H1 (cell line): ENCODE results near the gene H2BW2. TPM values are rescaled to one million over a fixed set of nuclear protein-coding genes. Genes with fewer than 3 reads are reported as not detected.

ENCODE experiments used
- BRCA1 ChIP-seq: IDR thresholded peaks from 2 replicates; pipeline ENCODE4 v1.6.1; 2012; ENCODE audit warnings: low read depth, low read length, improper control_type of control experiment
- CBX8 ChIP-seq: fragments of 300-800, 300-1000 bp; sonication (generic); IDR thresholded peaks from 2 replicates; pipeline ENCODE4 v1.7.1; 2016; ENCODE audit warnings: low read depth, low read length, borderline replicate concordance
- RFX5 ChIP-seq: IDR thresholded peaks from 2 replicates; pipeline ENCODE4 v1.6.1; 2011; ENCODE audit warnings: low read depth, low read length, improper control_type of control experiment, borderline replicate concordance
- RNF2 ChIP-seq: fragments of 200-900, 300-1000 bp; sonication (generic); IDR thresholded peaks from 2 replicates; pipeline ENCODE4 v1.7.1; 2016; ENCODE audit warnings: borderline replicate concordance, low read depth, mild to moderate bottlenecking, antibody characterized with exemption, low read length; ENCODE audit not compliant: poor library complexity, severe bottlenecking; ENCODE audit errors: missing control alignments
- SUZ12 ChIP-seq: fragments of 200-600 bp; sonication (generic); IDR thresholded peaks from 2 replicates; pipeline ENCODE4 v1.6.1; 2012; ENCODE audit warnings: mild to moderate bottlenecking, inconsistent platforms, low read length, moderate library complexity, mixed read lengths
- TAF1 ChIP-seq: IDR thresholded peaks from 2 replicates; pipeline ENCODE4 v1.6.1; 2011; ENCODE audit warnings: mild to moderate bottlenecking, low read depth, low read length
- TBP ChIP-seq: IDR thresholded peaks from 2 replicates; pipeline ENCODE4 v1.6.1; 2011; ENCODE audit warnings: low read depth, low read length, improper control_type of control experiment
- TCF12 ChIP-seq: IDR thresholded peaks from 2 replicates; pipeline ENCODE4 v1.6.1; 2011; ENCODE audit warnings: low read depth, mild to moderate bottlenecking, low read length
- ZNF274 ChIP-seq: IDR thresholded peaks from 2 replicates; pipeline ENCODE4 v1.7.0; 2012; ENCODE audit warnings: low read length, borderline replicate concordance; ENCODE audit errors: extremely low read depth
- polyA plus RNA-seq, 7 experiments: library from polyadenylated mRNA; depleted of rRNA in 3 of 7; stranded (reverse) in 5 of 7; unstranded in 2 of 7; fragments of >200 nt in 5 of 7; fragments of 200-250 nt in 2 of 7; gene quantifications; 1 replicate in 5 of 7; 2 replicates in 1 of 7; 4 replicates in 1 of 7; pipeline versions ENCODE4 v1.2.1 to v1.2.3, GENCODE V29; 2011 to 2013; ENCODE audit warnings: missing spikeins in 2 of 7, mixed read lengths in 2 of 7
- total RNA-seq: library from RNA; stranded (reverse); fragmentation: NEBNext Ultra II Directional; extraction: Animal tissue kit (Norgen Biotek cat#: 25700); gene quantifications from 2 replicates; pipeline ENCODE4 v1.2.1, GENCODE V29; 2021
- TF ChIP-seq, protein P1 (sequence below): fragments of 300-600 bp; sonication (generic); IDR thresholded peaks from 2 replicates; pipeline ENCODE4 v1.7.1; 2012; ENCODE audit warnings: low read length, moderate library complexity, mild to moderate bottlenecking, inconsistent platforms; ENCODE audit not compliant: insufficient replicate concordance
- TF ChIP-seq, protein P2 (sequence below): IDR thresholded peaks from 2 replicates; pipeline ENCODE4 v1.6.1; 2012; ENCODE audit warnings: inconsistent platforms

H2BW2 gene
- total and polyA plus RNA-seq, 2 of the 8 experiments (the other 6 are each of a cell fraction or from before 2014, with no cell fraction given) = 0.03 TPM; not detected in 1

DNA sequence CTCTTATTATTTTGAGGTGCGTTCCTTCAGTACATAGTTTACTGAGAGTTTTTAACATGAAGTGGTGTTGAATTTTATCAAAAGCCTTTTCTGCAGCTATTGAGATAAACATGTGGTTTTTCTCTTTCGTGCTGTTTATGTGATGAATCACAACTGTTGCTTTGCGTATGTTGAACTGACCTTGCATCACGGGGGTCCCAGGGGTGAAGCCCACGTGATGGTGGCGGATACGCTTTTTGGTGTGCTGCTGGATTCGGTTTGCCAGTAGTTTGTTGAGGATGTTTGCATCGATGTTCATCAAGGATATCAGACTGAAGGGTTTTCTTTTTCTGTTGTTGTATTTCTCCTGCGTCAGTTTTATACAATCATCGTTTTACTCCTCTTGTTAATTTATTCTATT lies 21.6 kb upstream of the H2BW2 start (continued):
- TF ChIP-seq, protein P1, sequence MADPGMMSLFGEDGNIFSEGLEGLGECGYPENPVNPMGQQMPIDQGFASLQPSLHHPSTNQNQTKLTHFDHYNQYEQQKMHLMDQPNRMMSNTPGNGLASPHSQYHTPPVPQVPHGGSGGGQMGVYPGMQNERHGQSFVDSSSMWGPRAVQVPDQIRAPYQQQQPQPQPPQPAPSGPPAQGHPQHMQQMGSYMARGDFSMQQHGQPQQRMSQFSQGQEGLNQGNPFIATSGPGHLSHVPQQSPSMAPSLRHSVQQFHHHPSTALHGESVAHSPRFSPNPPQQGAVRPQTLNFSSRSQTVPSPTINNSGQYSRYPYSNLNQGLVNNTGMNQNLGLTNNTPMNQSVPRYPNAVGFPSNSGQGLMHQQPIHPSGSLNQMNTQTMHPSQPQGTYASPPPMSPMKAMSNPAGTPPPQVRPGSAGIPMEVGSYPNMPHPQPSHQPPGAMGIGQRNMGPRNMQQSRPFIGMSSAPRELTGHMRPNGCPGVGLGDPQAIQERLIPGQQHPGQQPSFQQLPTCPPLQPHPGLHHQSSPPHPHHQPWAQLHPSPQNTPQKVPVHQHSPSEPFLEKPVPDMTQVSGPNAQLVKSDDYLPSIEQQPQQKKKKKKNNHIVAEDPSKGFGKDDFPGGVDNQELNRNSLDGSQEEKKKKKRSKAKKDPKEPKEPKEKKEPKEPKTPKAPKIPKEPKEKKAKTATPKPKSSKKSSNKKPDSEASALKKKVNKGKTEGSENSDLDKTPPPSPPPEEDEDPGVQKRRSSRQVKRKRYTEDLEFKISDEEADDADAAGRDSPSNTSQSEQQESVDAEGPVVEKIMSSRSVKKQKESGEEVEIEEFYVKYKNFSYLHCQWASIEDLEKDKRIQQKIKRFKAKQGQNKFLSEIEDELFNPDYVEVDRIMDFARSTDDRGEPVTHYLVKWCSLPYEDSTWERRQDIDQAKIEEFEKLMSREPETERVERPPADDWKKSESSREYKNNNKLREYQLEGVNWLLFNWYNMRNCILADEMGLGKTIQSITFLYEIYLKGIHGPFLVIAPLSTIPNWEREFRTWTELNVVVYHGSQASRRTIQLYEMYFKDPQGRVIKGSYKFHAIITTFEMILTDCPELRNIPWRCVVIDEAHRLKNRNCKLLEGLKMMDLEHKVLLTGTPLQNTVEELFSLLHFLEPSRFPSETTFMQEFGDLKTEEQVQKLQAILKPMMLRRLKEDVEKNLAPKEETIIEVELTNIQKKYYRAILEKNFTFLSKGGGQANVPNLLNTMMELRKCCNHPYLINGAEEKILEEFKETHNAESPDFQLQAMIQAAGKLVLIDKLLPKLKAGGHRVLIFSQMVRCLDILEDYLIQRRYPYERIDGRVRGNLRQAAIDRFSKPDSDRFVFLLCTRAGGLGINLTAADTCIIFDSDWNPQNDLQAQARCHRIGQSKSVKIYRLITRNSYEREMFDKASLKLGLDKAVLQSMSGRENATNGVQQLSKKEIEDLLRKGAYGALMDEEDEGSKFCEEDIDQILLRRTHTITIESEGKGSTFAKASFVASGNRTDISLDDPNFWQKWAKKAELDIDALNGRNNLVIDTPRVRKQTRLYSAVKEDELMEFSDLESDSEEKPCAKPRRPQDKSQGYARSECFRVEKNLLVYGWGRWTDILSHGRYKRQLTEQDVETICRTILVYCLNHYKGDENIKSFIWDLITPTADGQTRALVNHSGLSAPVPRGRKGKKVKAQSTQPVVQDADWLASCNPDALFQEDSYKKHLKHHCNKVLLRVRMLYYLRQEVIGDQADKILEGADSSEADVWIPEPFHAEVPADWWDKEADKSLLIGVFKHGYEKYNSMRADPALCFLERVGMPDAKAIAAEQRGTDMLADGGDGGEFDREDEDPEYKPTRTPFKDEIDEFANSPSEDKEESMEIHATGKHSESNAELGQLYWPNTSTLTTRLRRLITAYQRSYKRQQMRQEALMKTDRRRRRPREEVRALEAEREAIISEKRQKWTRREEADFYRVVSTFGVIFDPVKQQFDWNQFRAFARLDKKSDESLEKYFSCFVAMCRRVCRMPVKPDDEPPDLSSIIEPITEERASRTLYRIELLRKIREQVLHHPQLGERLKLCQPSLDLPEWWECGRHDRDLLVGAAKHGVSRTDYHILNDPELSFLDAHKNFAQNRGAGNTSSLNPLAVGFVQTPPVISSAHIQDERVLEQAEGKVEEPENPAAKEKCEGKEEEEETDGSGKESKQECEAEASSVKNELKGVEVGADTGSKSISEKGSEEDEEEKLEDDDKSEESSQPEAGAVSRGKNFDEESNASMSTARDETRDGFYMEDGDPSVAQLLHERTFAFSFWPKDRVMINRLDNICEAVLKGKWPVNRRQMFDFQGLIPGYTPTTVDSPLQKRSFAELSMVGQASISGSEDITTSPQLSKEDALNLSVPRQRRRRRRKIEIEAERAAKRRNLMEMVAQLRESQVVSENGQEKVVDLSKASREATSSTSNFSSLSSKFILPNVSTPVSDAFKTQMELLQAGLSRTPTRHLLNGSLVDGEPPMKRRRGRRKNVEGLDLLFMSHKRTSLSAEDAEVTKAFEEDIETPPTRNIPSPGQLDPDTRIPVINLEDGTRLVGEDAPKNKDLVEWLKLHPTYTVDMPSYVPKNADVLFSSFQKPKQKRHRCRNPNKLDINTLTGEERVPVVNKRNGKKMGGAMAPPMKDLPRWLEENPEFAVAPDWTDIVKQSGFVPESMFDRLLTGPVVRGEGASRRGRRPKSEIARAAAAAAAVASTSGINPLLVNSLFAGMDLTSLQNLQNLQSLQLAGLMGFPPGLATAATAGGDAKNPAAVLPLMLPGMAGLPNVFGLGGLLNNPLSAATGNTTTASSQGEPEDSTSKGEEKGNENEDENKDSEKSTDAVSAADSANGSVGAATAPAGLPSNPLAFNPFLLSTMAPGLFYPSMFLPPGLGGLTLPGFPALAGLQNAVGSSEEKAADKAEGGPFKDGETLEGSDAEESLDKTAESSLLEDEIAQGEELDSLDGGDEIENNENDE = no peak
- TF ChIP-seq RFX5 (no peak), TCF12 (no peak), TBP (no peak), TAF1 (no peak), ZNF274 (no peak), CBX8 (no peak), SUZ12 (no peak), BRCA1 (no peak), RNF2 (no peak)
- TF ChIP-seq, protein P2, sequence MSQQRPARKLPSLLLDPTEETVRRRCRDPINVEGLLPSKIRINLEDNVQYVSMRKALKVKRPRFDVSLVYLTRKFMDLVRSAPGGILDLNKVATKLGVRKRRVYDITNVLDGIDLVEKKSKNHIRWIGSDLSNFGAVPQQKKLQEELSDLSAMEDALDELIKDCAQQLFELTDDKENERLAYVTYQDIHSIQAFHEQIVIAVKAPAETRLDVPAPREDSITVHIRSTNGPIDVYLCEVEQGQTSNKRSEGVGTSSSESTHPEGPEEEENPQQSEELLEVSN = no peak
